ENCODE results near the gene C4orf50.

DNA sequence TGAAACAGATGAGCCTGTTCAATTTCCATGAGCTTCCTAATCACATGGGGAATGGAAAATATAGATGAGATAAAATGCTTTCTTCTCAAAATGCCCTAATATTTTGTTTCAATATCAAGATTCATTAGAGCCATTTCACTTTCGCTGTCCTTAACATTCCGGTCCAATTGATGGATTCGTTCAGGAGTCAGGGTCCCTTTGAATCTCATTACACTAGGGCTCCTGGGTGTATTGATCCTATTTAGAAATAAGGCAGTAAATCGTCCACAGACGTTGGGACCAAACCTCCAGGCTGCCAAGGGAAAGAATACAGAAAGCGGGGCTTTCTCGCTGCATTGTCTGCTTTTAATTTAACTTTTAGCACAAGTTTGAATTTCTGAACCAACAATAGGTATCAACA lies 104.8 kb downstream of the C4orf50 start:
- TF ChIP-seq, protein P1, sequence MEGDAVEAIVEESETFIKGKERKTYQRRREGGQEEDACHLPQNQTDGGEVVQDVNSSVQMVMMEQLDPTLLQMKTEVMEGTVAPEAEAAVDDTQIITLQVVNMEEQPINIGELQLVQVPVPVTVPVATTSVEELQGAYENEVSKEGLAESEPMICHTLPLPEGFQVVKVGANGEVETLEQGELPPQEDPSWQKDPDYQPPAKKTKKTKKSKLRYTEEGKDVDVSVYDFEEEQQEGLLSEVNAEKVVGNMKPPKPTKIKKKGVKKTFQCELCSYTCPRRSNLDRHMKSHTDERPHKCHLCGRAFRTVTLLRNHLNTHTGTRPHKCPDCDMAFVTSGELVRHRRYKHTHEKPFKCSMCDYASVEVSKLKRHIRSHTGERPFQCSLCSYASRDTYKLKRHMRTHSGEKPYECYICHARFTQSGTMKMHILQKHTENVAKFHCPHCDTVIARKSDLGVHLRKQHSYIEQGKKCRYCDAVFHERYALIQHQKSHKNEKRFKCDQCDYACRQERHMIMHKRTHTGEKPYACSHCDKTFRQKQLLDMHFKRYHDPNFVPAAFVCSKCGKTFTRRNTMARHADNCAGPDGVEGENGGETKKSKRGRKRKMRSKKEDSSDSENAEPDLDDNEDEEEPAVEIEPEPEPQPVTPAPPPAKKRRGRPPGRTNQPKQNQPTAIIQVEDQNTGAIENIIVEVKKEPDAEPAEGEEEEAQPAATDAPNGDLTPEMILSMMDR (conservative IDR thresholded peaks at IDR 0.05; ENCODE audit: low read length): no peak
- TF ChIP-seq EZH2phosphoT487 (IDR thresholded peaks at IDR 0.05; ENCODE audit: borderline replicate concordance): no peak

All from Loucy (cell line).